Measurements from ENCODE around the gene TM9SF2.

TM9SF2 gene

DNA sequence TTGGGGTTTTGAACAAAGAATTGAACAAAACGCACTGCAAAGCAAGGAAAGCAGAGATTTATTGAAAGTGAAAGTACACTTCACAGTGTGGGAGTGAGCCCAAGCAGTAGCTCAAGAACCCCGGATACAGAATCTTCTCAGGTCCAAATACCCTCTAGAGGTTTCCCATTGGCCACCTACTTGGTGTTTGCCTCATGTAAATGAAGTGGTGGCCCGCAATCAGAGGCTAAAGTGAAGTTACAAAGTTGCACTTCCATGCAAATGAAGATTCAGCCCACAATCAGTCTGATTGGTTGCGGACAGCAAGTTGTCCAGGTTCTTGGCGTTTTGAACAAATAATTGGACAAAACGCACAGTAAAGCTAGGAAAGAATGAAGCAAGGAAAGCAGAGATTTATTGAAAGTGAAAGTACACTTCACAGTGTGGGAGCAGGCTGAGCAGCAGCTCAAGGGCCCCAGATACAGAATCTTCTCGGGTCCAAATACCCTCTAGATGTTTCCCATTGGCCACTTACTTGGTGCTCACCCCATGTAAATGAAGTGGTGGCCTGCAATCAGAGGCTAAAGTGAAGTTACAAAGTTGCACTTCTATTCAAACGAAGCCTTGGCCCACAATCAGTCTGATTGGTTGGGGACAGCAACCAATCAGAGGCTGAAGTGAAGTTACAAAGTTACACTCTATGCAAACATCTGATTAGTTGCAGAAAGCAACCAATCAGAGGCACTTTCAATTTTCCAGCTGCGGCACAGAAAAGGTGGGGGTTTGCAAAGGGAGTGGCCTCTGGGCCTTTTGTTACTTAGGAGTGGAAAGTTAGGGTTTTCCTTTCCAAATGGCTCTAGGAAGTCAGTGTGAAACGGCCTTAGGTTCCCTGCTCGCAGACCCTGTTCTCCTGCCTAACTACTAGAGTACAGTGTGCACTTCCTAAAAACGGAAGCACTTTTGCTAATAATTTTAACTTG lies 4.8 kb upstream of the TM9SF2 start:
- DNase-seq: no peak

GRCh38 chr13:99498171-99499161 lies 2.8 kb upstream of the TM9SF2 start:
- peak; percentile 99 to 100 for DNase-seq

DNA sequence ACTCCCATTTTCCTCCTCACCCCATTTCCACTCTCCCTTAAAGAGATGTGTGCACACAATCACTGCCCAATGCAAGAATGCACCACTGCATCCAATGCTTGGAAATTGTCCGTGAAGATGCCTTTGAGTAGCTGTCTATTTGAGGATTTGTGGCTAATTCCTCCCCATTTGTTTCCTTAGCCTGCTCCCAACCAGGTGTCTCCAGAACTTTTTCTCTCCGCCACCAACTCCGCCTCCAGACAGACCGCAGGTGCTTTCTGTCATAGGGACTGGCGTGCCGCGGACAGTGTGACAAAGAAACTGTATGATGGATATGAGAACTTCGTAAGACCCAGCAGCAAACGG lies 461 bp upstream of the TM9SF2 start:
- DNase-seq: peak in 1 of 2 experiments; percentile 84

DNA sequence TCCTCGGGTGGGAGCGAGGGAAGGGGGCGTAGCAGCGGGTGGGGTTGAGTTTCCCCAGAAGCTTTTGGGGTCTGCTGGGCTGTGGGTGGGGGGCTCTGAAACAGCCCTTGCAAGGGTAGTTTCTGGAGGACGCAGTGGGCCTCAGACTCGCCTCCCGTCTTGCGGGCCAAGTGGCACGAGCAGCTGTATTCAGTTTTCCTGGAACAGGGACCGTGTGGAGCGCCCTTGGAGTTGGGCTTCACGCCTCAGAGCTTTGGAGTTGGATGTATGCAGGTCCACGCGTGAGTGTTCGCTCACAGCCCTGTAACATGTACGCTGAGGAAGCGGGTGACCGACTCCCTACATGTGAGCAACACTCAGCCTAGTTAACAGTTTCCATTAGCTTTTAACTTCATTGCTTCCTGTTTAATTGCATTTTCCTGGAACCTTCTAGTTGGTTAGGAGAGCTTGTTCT lies 603 bp downstream of the TM9SF2 start:
- peak; percentile 14 to 53 for DNase-seq

GRCh38 chr13:99505814-99506269 lies 4.6 kb downstream of the TM9SF2 start:
- no peak for DNase-seq

DNA sequence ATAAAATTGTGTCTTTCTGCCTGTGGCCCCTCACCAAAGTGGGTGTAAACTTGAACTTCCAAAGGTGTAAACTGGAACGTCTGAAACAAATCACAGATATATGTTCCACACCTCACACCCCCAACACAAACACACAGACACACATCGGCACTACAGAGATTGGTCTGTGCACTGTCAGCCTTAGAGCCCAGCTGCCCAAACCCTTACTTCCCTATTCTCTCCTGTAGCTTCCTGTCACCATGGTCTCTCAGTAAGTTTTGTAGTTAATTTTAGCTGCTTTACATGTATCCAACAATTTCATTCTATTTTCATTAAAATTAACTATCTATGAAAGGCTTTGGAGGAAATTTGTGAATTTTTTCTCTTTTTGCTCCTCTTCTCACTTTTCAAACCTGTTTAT lies 5.4 kb downstream of the TM9SF2 start:
- DNase-seq: no peak

DNA sequence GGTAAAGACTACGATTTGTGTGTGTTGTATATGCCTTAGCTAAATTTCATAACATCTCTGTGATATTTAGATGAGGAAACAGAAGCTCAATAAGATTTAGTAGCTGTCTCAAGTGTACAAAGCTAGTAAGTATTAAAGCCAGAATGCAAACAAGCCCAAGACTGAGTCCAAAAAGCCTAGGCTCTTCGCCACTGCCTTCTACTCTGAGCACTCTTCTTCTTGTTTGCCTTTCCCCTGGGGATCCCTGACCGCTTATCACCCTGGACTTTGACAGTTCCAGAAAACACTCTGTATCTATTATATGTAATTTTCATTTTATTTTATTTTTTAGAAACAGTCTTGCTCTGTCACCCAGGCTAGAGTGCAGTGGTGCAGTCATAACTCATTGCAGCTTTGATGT lies 5.8 kb downstream of the TM9SF2 start:
- no peak for DNase-seq

GRCh38 chr13:99507551-99507950 lies 6.3 kb downstream of the TM9SF2 start:
- no peak for DNase-seq

DNA sequence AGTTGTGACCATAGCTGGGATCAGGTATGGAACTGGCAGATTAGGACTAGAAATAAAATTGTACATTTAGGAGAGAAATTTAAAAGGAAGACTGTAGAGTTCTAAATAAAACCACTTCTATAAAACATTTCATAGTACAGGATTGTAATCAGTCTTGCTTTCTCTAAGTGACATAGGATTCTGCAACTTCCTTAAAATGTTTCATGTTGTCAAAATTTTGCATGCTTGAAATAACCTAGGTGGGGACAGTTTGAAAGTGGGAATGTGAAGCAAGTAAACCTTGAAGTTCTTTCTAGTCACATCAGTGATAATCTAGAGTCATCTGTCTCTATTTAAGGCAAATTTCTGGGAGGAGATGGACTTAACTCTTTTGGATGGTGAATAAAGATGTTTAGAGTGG lies 6.7 kb downstream of the TM9SF2 start:
- DNase-seq: no peak

GRCh38 chr13:99509479-99509878 lies 8.2 kb downstream of the TM9SF2 start:
- DNase-seq: no peak

DNA sequence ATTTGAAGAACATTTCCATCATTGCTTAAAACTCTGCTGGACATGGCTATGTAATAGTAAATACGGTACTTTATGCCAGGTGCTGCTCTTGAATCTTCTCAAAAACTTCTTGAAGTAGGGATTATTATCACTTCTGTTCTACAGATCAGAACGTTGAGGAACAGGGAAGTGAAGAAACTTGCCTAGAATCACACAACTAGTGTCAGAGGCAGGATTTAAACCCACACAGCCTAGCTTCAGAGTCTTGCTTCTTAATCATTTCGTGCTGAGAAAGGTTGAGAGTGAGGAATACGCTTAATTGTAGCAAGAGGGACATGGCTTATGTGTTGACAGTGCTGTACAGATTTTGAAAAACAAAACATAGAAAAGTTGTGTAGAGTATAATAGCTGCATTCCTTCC lies 13.5 kb downstream of the TM9SF2 start:
- no peak for DNase-seq

- no peak for DNase-seq
Measured at GRCh38 chr13:99516153-99516929, 15.1 kb downstream of the TM9SF2 start.

GRCh38 chr13:99517577-99517976 lies 16.3 kb downstream of the TM9SF2 start:
- DNase-seq: no peak

DNA sequence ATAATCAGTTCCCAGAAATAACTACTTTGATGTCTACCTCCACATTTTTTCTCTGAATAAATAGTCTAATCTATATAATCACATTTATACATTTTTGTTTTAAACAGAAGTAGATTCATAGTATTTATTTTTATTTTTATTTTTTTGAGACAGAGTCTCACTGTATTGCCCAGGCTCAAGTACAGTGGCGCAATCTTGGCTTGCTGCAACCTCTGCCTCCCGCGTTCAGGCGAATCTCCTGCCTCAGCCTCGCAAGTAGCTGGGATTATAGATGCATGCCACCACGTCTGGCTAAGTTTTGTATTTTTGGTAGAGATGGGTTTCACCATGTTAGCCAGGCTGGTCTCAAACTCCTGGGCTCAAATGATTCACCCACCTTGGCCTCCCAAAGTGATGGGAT lies 16.7 kb downstream of the TM9SF2 start:
- no peak for DNase-seq

DNA sequence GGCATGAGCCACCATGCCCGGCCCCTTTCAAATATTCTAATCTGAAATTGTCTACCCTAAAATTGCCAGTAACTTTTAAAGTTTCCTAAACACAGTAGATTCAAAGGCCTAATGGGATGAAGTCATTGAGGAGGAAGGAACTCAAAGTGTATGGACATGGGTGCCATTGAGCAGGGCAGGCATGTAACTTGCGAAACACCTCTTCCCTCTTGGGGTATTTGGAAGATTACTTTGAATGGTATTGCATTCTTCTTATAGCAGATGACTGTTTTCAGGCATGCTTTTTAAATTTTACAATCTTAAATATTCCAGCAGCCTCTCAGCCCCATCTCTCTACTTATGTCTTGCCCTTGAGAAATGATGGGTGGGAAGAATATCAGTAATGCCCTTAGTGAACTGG lies 21.0 kb downstream of the TM9SF2 start:
- no peak for DNase-seq

DNA sequence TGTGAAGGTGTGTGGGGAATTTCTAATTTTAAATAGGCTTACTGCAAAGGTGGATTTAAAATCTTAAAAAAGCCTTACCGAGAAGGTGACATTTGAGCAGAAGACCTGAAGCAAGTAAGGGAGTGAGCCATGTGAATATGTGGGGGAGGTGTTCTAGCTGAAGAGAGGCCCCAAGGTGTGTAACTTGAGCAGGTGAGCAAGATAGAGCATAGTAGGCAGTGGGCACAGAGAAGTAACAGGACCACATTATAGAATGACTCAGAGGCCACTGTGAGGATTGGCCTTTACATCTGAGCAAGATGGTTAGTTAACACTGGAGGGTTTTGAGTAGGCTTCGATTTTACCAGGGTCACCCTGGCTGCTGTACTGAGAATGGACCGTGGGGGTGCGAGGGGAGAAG lies 22.6 kb downstream of the TM9SF2 start:
- DNase-seq: no peak

GRCh38 chr13:99525967-99526366 lies 24.7 kb downstream of the TM9SF2 start:
- no peak for DNase-seq

DNA sequence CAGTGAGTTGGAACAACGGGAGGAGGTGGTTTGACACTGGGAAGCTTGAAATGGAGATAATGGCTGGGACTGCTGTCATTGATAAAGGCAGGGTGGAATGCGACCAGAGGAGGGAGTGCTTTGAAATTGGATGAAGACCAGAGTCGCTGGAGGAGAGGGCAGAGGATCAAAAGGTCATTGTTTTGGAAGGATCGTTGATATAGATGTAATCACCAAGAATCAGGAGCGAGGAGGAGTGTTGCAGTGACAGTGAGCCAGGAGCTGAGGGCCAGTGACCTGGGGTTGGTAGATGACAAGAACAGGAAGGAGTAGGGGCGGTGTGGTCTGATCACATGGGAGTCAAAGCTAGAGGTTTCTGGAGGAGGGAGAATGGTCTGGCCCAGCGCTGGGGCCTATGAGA lies 25.3 kb downstream of the TM9SF2 start:
- no peak for DNase-seq

DNA sequence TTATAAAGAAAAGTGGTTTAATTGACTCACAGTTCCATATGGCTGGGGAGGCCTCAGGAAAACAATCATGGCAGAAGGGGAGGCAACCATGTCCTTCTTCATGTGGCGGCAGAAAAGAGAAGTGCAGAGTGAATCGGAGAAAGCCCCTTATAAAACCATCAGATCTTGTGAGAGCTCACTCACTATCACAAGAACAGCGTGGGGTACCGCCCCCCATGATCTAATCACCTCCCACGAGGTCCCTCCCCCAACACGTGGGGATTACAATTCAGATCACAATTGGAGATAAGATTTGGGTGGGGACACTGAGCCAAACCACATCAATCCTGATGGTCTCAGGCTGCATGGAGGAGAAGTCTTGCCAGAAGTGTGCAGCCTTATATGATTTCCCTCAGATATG lies 26.0 kb downstream of the TM9SF2 start:
- no peak for DNase-seq

DNA sequence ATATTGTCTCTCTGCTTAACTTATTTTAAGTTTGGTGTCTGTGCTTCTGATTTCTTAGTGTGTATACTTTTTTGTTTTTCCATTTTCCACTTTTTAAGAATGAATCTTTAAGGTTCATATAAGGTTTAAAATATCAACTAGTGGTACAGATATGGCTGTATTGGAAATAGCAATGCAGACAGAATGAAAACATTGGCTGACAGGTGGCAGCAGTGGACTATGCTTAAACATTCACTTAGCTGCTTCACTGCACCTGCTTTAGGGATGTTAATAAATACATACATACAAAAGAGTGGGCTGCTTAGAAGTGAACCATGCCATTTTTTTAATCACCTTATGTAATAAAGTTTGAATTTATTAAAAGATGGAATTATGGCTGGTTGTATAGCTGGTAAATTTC lies 27.3 kb downstream of the TM9SF2 start:
- peak; percentile 34 to 55 for DNase-seq

DNA sequence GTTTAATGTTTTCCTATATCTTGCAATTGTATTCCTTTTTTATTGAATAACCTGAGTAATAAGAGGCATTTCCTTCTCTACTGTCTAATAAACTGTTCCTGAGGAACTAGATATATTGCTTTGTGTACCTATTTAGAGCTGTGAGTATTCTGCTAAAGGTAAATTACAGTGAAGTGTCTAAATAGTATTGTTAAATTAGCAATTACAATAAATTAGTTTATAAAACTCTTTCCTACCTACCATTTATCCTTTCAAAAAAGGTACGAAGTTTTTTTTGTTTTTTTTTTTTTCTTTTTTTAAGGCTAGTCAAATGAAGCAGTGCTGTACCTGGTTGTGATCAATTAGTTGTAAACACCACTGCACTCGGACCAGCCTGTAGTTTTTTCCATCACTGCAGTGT lies 34.8 kb downstream of the TM9SF2 start:
- no peak for DNase-seq

- no peak for DNase-seq
Measured at GRCh38 chr13:99540530-99540929, 39.3 kb downstream of the TM9SF2 start.

Measured in NCI-H526 (cell line).